ENCODE data around the gene MNT. TPM values are rescaled to one million over a fixed set of nuclear protein-coding genes. Genes with fewer than 3 reads are reported as not detected.
A peak's percentile ranks its signal among the peaks of the same experiment; 100 is the strongest.

The MNT gene
- total RNA-seq, 1 experiment from 2014 or later, result 38.9 TPM

DNA sequence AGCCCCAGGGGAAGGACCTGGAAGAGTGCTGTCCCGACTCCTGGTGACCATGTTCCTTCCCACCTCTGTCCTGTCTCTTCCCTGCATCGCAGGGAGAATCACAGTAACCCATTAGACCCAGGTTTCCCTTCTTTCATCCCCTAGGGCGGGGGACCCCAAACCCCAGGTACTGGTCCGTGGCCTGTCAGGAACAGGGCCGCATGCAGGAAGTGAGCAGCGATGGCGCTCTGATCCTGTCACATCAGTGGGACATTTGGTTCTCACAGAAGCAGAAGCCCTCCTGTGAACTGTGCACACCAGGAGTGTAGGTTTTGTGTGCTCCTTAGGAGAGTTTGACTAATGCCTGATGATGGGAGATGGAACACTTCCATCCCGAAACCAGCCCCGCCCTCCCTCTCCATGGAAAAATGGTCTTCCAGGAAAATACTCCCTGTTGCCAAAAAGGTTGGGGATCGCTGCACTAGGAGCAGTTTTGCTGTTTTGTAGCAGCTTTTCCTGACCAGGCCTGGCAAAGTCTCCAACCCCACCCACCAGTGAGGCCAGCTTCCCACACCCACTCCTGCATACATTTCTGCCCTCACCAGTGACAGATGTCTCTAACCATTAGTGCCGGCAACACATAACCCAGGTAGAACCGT lies 10.5 kb downstream of the MNT start:
- Histone ChIP-seq H2BK20ac (ENCODE audit: low read depth, low read length, poor library complexity, severe bottlenecking) (no peak overlapping the region), H3K14ac (ENCODE audit: insufficient read depth, low read length) (no peak overlapping the region), H2BK12ac (ENCODE audit: insufficient read length, low read depth, low read length) (no peak overlapping the region), H2AFZ (ENCODE audit: low read length) (no peak overlapping the region), H3K4ac (ENCODE audit: low read depth, low read length) (no peak overlapping the region), H4K5ac (ENCODE audit: insufficient read length, low read depth, low read length) (no peak overlapping the region), H3K79me2 (ENCODE audit: insufficient read depth, low read length) (no peaks in the 10 kb centered on the region), H3K18ac (ENCODE audit: insufficient read length, low read depth, low read length) (no peak overlapping the region), H4K20me1 (ENCODE audit: control insufficient read depth, insufficient read depth, insufficient read length) (no peaks in the 10 kb centered on the region), H2BK15ac (ENCODE audit: low read depth, low read length) (no peak overlapping the region), H4K91ac (ENCODE audit: insufficient read length, low read depth, low read length) (no peak overlapping the region), H3K9ac (ENCODE audit: extremely low read depth, insufficient read length, low read length) (no peak overlapping the region), H3K23me2 (ENCODE audit: insufficient read length, low read depth, low read length, poor library complexity, severe bottlenecking) (peaks cover 4% of the 10 kb centered on the region), H3T11ph (ENCODE audit: low read length) (no peak overlapping the region), H2AK5ac (ENCODE audit: insufficient read length, low read length) (no peak overlapping the region), H2BK120ac (ENCODE audit: low read depth, low read length, poor library complexity, severe bottlenecking) (no peak overlapping the region), H3K4me1 (ENCODE audit: insufficient read depth, low read length) (no peaks in the 10 kb centered on the region), H2BK5ac (ENCODE audit: insufficient read length, low read length) (no peak overlapping the region), H3K56ac (ENCODE audit: insufficient read length, low read depth, low read length) (no peak overlapping the region), H4K8ac (replicated peaks; ENCODE audit: insufficient read length, low read depth, low read length) (no peak overlapping the region), H3K9me3 (ENCODE audit: control insufficient read depth, low read depth, low read length) (no peaks in the 10 kb centered on the region), H3K27me3 (ENCODE audit: insufficient read depth, low read length) (no peaks in the 10 kb centered on the region), H3K27ac (ENCODE audit: insufficient read length, low read depth, low read length) (no peak overlapping the region), H3K4me2 (ENCODE audit: insufficient read depth, insufficient read length, low read length) (no peak overlapping the region), H3K23ac (ENCODE audit: insufficient read length, low read depth, low read length) (no peak overlapping the region), H3K79me1 (ENCODE audit: insufficient read depth, low read depth, low read length, poor library complexity, severe bottlenecking) (no peaks in the 10 kb centered on the region)
- WGBS (ENCODE audit: extremely low coverage, insufficient read length, low lambda C conversion rate), result no CpG with 5 or more reads among the region's 12 CpGs
- peak overlapping the region in 1 of 2 experiments; percentile 55; a peak in 1 of 5 replicates for H3K4me3 Mint-ChIP-seq
- peaks cover 5 to 37% (median 27%) of the 10 kb centered on the region in 3 experiments; a peak in 6 of 7 replicates for H3K36me3 Mint-ChIP-seq (ENCODE audit: insufficient read depth in 1 of 3, low read depth in 3 of 3)
- H3K27ac Mint-ChIP-seq, result peak overlapping the region in 2 of 3 experiments; percentile 73 to 79; a peak in 3 of 7 replicates
- DNase-seq, result no peak
- peaks cover 23 to 36% of the 10 kb centered on the region in 2 experiments for H3K4me1 Mint-ChIP-seq
- no peaks in the 10 kb centered on the region; a peak in 2 of 5 replicates for H3K9me3 Mint-ChIP-seq
- TF ChIP-seq, protein P1, sequence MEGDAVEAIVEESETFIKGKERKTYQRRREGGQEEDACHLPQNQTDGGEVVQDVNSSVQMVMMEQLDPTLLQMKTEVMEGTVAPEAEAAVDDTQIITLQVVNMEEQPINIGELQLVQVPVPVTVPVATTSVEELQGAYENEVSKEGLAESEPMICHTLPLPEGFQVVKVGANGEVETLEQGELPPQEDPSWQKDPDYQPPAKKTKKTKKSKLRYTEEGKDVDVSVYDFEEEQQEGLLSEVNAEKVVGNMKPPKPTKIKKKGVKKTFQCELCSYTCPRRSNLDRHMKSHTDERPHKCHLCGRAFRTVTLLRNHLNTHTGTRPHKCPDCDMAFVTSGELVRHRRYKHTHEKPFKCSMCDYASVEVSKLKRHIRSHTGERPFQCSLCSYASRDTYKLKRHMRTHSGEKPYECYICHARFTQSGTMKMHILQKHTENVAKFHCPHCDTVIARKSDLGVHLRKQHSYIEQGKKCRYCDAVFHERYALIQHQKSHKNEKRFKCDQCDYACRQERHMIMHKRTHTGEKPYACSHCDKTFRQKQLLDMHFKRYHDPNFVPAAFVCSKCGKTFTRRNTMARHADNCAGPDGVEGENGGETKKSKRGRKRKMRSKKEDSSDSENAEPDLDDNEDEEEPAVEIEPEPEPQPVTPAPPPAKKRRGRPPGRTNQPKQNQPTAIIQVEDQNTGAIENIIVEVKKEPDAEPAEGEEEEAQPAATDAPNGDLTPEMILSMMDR (conservative IDR thresholded peaks at IDR 0.05), result no peak
- H3K27me3 Mint-ChIP-seq (ENCODE audit: low read depth), result no peaks in the 10 kb centered on the region

Data from H9 (cell line).